ENCODE measurements around the gene NDUFS8.

Gene NDUFS8

DNA sequence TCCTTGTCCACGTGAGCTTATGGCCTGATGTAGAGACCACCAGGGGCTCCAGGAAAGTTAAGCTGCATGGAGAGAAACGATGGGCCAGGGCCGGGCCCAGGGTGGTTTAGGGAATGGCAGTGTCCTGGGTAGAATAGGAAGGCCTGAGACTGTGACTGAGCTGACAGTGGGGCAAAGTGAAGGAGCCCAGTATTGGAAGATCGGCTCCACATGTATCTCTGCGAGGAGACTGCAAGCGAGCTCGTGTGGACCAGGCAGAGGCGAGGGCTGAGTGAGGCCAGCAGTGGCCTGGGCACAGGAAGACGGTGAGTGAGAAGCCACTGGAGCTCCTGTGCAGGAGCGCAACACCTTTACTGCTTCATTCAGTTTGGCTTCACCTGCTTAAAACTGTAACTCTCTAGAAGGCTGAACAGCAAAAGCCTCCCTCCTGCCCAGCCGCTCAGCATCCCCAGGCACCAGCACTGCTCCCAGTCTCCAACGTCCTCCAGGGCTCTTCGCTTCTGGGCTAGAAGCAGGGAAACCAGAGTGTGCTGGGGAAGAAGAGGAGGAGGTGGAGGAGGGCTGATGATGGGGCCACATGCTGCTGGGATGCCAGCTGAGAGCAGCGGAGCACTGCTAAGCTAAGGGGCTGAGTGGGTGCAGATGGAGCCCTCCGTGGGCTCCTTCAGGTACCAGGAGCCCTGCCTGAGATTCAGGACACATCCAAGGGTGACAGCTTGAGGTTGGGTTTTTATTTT is 21.8 kb downstream of the NDUFS8 start:
- no peak for DNase-seq

DNA sequence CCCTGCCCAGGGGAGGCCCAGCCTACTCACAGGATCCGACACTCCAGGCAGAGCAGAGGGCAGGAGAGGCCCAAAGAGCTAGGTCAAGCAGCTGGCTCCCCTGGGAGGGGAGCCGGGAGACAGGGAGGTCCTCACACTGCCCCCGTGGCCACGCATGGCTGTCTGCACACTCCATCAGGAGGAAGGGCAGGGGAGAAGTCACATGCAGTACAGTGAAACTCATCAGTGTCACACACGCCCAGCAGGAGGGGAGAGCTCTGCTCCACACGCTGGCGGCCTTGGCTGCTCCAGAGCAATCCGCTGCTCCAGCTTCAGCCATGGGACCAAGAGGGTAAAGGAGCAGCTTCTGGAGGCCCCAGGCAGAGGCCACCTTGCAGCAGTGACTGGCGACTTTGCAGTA is 22.6 kb downstream of the NDUFS8 start:
- DNase-seq: no peak

DNA sequence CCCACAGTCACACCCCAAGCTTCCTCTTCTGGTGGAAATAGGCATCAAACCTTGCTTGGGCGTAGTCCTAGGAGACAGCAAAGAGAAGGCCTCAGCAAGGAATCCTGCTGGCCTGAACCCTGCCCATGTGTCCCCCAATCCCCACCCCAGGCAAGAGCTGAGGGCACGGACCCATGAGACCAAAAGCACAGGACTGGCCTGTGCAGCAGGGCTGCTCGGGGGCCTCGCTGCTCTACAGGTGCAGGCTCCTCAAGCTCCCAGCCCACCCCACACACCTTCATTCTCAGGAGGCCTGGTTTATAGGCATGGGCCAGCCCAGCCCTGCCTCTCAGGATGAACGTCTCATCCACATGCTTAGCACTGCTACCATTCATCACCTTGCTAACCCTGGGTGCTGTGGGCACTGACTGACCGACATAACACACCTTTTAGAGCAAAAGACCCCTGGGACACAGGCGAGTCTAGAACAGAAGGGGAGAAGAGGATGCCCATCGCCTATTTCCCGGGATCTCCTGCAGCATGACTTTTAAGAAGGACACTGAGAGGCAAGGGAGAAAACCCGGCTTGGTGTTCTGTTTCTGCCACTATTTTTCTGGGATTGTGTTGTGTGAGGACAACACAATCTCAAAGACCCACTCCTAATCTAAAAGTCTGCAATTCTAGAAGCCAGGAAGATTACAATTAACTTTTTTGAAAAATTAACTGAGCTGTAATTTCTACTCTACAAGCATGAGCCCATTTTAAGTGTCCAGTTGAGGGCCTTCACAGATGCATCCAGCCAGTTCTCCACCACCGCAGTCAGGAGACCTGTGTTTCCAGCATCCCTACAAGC is 23.7 kb downstream of the NDUFS8 start:
- no peak for DNase-seq

- DNase-seq: no peak
Observed at GRCh38 chr11:68056317-68057285, 26.1 kb downstream of the NDUFS8 start.

- no peak for DNase-seq
Observed at GRCh38 chr11:68057807-68058206, 27.3 kb downstream of the NDUFS8 start.

- DNase-seq: no peak
Observed at GRCh38 chr11:68061508-68061907, 31.0 kb downstream of the NDUFS8 start.

GRCh38 chr11:68064926-68065325 is 34.4 kb downstream of the NDUFS8 start:
- no peak for DNase-seq

- DNase-seq: no peak
Observed at GRCh38 chr11:68065841-68066240, 35.4 kb downstream of the NDUFS8 start.

DNA sequence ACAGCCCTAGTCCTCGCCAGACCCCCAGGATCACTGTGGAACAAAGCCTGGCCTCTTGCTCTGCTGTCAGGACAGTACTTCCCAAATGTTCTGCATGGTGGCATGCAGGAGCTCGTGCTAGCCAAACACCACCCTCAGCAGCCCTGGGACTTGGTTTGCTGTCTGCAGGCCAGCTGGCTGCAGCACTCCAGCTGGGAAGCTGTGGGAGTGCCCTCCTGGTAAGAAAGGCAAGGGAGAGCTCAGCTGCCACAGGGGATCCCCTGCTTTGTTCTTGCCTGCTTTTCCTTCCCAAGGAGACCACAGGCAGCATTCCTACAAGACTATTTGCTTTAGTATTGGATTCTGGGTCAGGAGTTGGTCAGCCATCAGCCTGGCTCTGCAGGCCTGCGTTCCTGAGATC is 36.3 kb downstream of the NDUFS8 start:
- no peak for DNase-seq

- DNase-seq: no peak
Observed at GRCh38 chr11:68067991-68068390, 37.5 kb downstream of the NDUFS8 start.

GRCh38 chr11:68071281-68072048 is 41.0 kb downstream of the NDUFS8 start:
- no peak for DNase-seq

GRCh38 chr11:68074584-68075352 is 44.3 kb downstream of the NDUFS8 start:
- DNase-seq: no peak

GRCh38 chr11:68076371-68077042 is 46.0 kb downstream of the NDUFS8 start:
- no peak for DNase-seq

- no peak for DNase-seq
Observed at GRCh38 chr11:68077617-68078582, 47.4 kb downstream of the NDUFS8 start.

GRCh38 chr11:68080860-68081259 is 50.4 kb downstream of the NDUFS8 start:
- DNase-seq: no peak

GRCh38 chr11:68081691-68082090 is 51.2 kb downstream of the NDUFS8 start:
- no peak for DNase-seq

DNA sequence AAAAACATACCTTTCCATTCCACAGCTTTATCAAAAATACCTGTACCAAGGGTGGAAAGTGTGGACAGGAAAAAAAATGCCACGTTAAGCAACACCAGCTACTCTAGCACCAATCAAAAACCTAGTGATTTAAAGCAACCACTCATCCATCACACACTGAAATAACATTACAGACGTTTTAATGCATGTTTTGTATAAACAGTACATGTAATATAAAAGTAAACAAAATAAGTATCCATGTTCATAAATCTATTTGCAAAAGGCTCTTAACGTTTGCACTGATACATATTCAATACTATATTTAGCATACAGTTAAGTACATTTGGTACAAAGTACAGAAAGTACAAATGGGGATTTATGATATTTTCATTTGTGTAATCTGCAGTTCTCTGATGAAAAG is 52.0 kb downstream of the NDUFS8 start:
- no peak for DNase-seq

DNA sequence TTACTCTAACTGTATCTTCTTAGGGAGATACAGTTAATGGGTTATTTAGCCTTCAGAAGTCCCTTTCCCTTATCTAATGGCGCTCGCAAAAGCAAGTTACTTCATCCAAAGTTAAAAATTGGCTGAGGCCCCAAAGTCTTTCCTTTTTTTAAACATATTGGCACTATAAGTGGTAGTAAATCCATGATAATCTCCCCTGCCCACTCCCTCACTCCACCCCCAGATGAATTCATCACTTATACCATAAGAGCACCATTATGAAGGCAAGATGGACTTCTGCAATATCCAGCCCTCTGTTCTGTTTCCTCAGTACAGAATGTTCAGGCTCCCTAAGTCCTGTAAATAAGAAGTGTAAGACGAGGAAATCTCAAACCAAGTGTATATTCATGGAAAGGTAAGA is 53.0 kb downstream of the NDUFS8 start:
- no peak for DNase-seq

All from activated naive CD4-positive, alpha-beta T cell (primary cell).